ENCODE results near the gene ABCA9. TPM values are rescaled to one million over a fixed set of nuclear protein-coding genes. Genes with fewer than 3 reads are reported as not detected.

ABCA9 gene
- total RNA-seq, 1 experiment from 2014 or later, result not detected

- POLR2A ChIA-PET, result no interaction called here
- ATAC-seq, result no peak
- Mint-ChIP-seq H3K4me1 (no peaks in the 10 kb centered on the region), H3K9me3 (no peaks in the 10 kb centered on the region), H3K27ac (no peak overlapping the region), H3K27me3 (ENCODE audit: low read depth) (0 out of 2 replicates have a peak, but pooled peaks cover 2% of the 10 kb centered on the region), H3K4me3 (no peak overlapping the region), H3K36me3 (no peaks in the 10 kb centered on the region)
- CTCF ChIA-PET, result interaction anchor here (0.7 to 1.4 kb wide), 2 partner anchors 55 to 124 kb away, joined by 3 to 4 read pairs; no protein-coding TSS in a partner anchor
- DNase-seq (ENCODE audit: low spot score), result no peak
- TF ChIP-seq ZNF121 (CRISPR knock-in tag; IDR thresholded peaks at IDR 0.05) (no peak), E2F5 (CRISPR knock-in tag; IDR thresholded peaks at IDR 0.05) (no peak), ATF3 (CRISPR knock-in tag; conservative IDR thresholded peaks at IDR 0.05) (no peak), TEAD1 (CRISPR knock-in tag; IDR thresholded peaks at IDR 0.05) (no peak), ATF2 (CRISPR knock-in tag; IDR thresholded peaks at IDR 0.05; ENCODE audit: borderline replicate concordance, low read depth) (no peak), HMGA2 (CRISPR knock-in tag; IDR thresholded peaks at IDR 0.05) (no peak), NR3C1 (CRISPR knock-in tag; conservative IDR thresholded peaks at IDR 0.05; ENCODE audit: low read depth) (no peak), ZNF671 (CRISPR knock-in tag; IDR thresholded peaks at IDR 0.05) (no peak), AFF4 (CRISPR knock-in tag; IDR thresholded peaks at IDR 0.05; ENCODE audit: borderline replicate concordance) (no peak), MYBL2 (CRISPR knock-in tag; IDR thresholded peaks at IDR 0.05) (no peak), ZNF281 (CRISPR knock-in tag; IDR thresholded peaks at IDR 0.05) (no peak)
These were observed 30.6 kb downstream of the ABCA9 start for GRCh38 chr17:69030169-69030568.

GRCh38 chr17:69018687-69019086 lies 42.0 kb downstream of the ABCA9 start:
- TF ChIP-seq ZNF317 (CRISPR knock-in tag; IDR thresholded peaks at IDR 0.05; ENCODE audit: borderline replicate concordance, low read depth), result no peak
- CTCF ChIA-PET, result no interaction called here
- no peaks in the 10 kb centered on the region for H3K27me3 Mint-ChIP-seq (ENCODE audit: low read depth)
- ATAC-seq (no peak), DNase-seq (ENCODE audit: low spot score) (no peak)
- no peak overlapping the region for H3K4me3 Mint-ChIP-seq
- H3K4me1 Mint-ChIP-seq, result no peaks in the 10 kb centered on the region
- no peaks in the 10 kb centered on the region for H3K36me3 Mint-ChIP-seq
- POLR2A ChIA-PET, result no interaction called here
- no peaks in the 10 kb centered on the region for H3K9me3 Mint-ChIP-seq
- no peak overlapping the region for H3K27ac Mint-ChIP-seq

- Mint-ChIP-seq H3K4me1 (no peaks in the 10 kb centered on the region), H3K4me3 (no peak overlapping the region), H3K36me3 (no peaks in the 10 kb centered on the region), H3K27me3 (ENCODE audit: low read depth) (no peaks in the 10 kb centered on the region), H3K27ac (no peak overlapping the region), H3K9me3 (no peaks in the 10 kb centered on the region)
- TF ChIP-seq TCF7 (CRISPR knock-in tag; IDR thresholded peaks at IDR 0.05; ENCODE audit: low read depth), result no peak
- TF ChIP-seq FOXP1 (CRISPR knock-in tag; IDR thresholded peaks at IDR 0.05; ENCODE audit: borderline replicate concordance), result no peak
- TF ChIP-seq TEAD1 (CRISPR knock-in tag; IDR thresholded peaks at IDR 0.05), result no peak
- TF ChIP-seq ERG (CRISPR knock-in tag; IDR thresholded peaks at IDR 0.05), result no peak
- no peak for TF ChIP-seq CREM (CRISPR knock-in tag; IDR thresholded peaks at IDR 0.05)
- no peak for TF ChIP-seq MXD4 (CRISPR knock-in tag; IDR thresholded peaks at IDR 0.05; ENCODE audit: borderline replicate concordance)
- no peak for TF ChIP-seq OVOL2 (CRISPR knock-in tag; IDR thresholded peaks at IDR 0.05; ENCODE audit: borderline replicate concordance)
- TF ChIP-seq FOXK1 (CRISPR knock-in tag; IDR thresholded peaks at IDR 0.05), result no peak
- TF ChIP-seq USF2 (CRISPR knock-in tag; IDR thresholded peaks at IDR 0.05), result no peak
- ChIA-PET POLR2A (no interaction called here), CTCF (no interaction called here)
- ATAC-seq, result no peak
- DNase-seq (ENCODE audit: low spot score), result no peak
These were observed 42.6 kb downstream of the ABCA9 start for GRCh38 chr17:69018022-69018615.
